GM18909 (cell line): ENCODE data around the gene F12.

Source experiments
- ATAC-seq: cut with Tn5 transposase; IDR thresholded peaks from one replicate; pipeline ENCODE4 v1.9.1; 2021; ENCODE audit warnings: mild to moderate bottlenecking; ENCODE audit not compliant: unreplicated experiment, poor library complexity

F12 gene

GRCh38 chr5:177372034-177372896, 37.1 kb downstream of the F12 start:
- no peak for ATAC-seq

- ATAC-seq: no peak
These were observed 38.0 kb downstream of the F12 start for GRCh38 chr5:177371120-177372033.

DNA sequence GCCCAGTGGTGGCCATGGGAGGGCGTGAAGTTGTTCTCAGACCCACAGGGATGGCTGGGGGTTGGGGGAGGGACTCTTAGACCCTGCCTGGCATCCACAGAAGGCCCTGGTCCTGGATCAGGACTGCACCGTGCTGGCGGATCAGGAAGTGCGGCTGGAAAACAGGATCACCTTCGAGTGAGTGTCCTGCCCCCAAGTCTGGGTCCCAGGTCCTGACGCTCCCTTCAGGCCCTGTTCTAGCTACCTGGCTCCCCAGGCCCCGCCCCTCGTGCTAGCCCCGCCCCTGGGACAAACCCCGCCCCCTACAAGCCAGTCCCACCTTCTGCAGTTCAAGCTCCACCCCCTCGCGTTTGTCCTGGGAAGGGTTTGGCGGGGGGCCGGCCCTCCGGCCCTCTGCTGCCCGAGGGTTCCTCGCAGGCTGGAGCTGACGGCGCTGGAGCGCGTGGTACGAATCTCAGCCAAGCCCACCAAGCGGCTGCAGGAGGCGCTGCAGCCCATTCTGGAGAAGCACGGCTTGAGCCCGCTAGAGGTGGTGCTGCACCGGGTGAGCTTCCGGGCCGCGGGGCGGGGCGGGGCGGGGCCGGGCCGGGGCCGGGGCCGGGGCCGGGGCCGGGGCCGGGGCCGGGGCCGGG, 38.8 kb downstream of the F12 start:
- no peak for ATAC-seq

- ATAC-seq: no peak
These were observed 39.5 kb downstream of the F12 start for GRCh38 chr5:177369645-177370440.

DNA sequence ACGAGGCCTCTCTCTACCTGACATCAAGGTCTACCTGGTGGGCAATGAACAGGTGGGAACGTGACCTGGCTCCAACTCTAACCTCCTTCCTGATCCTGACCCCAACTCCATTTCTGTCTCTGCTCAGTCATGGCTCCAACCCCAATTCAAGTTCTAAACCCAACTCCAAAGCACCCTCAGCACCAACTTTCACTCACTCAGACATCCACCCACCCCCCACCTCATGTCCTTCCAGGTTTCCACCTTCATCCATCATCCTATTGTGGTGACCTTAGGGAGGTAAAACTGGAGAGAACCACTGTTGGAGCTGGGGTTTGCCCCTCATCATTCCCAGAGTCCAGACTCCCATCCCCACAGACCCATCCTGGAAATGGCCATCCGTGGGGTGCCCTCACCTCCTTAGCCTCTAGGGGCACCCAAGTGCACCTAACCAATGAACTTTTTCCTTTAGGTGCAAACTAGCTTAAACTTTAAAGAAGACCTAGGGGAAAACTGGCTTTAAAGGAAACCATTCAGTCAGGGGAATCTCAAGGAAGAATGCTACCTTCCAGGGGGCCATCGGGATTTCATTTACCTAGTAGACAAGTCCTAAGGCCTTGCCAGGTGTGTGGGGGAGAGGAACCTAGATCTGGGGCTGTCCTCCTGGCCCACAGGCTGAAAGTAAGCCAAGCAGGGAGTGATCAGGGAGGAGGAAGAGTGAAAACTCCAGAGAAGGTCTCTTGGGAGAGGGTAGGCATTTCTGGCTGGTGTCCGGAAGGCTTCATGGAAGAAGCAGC, 40.3 kb downstream of the F12 start:
- no peak for ATAC-seq

DNA sequence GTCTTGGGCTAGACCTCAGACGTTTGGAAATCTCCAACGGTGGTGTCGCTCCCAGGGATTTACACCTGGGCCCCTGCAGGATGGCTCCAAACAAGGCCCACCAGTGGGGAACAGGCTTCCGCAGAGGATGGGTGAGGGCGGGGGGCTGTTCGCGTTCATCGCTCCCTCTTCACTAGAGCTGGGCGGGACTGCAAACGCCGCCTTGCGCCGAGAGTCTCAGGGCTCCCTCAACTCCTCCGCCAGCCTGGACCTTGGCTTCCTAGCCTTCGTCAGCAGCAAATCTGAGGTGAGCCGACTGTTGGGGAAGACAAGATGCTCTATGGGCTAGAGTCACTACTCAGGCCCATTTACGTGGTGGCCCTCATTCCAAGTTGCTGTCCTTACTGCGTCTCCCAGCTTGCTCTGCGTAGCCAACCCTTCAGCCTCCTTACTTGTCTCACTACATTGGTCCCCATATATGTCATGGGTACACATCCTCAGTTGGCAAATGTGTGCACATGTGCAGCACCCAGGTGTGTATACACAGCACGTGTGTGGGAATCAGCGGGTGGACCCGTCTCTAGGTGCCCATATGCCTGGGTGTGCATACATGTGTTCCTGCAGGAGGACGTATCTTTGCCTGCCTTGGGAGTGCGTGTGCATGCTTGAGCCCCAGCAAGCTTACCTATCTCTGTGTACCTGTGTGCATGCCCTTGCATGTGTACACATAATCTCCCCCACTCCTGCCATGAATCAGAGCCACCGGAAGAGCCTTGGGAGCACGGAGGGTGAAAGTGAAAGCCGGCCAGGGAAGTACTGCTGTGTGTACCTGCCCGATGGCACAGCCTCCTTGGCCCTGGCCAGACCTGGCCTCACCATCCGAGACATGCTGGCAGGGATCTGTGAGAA, 41.1 kb downstream of the F12 start:
- ATAC-seq: no peak

DNA sequence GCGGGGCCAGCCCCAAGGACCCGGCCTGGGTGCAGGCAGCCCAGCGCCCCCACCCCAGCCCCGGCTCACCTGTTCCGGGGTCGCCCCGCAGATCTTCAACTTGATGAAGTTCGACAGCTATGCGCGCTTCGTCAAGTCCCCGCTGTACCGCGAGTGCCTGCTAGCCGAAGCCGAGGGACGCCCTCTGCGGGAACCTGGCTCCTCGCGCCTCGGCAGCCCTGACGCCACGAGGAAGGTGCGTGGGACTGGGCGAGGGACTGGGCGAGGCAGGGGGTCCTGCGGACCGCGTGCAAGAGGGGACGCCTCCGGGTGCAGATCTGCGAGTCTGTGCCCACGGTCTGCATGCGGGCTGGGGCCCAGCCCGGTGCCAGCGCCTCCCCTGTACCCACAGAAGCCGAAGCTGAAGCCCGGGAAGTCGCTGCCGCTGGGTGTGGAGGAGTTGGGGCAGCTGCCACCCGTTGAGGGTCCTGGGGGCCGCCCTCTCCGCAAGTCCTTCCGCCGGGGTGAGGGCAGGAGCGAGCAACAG, 42.0 kb downstream of the F12 start:
- ATAC-seq: no peak

GRCh38 chr5:177366528-177367322, 42.6 kb downstream of the F12 start:
- ATAC-seq: no peak

GRCh38 chr5:177365845-177366527, 43.4 kb downstream of the F12 start:
- ATAC-seq: no peak

DNA sequence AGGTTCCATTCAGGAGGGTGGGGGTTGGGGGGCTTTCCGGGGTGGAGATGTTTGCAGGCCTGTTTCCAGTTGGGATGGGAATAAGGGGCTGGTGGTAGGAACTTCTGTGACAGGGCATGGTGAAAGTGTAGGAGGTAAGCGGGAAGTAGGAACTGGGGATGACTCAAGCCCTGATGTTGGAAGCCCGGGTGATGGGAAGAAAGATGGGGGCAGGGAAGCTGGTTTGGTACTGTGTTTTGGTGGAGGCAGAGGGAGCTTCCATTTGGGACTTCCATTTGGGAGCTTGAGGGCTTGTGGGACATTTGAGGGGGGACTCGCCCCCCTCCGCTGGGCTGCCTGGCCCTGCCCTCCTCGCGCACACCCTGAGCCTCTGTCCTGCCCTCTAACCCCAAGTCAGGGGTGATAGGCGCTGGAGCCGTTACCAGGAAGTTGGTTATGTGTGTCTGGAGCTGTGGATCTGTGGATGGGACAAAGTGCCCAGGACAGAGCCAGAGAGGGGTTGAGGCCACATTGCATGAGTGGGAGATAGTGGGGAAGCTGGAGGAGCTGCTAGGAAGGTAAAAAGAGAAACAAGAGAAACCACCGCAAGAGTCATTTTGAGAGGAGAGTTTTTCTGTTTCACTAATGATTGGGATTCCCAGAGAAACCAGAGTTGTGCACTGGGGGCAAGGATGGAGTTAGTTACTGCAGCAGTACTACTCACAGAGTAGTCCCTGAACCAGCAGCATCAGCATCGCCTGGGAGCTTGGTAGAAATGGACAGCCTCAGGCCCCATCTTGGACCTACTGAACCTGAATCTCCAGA, 45.0 kb downstream of the F12 start:
- no peak for ATAC-seq

GRCh38 chr5:177363565-177363964, 45.8 kb downstream of the F12 start:
- no peak for ATAC-seq

DNA sequence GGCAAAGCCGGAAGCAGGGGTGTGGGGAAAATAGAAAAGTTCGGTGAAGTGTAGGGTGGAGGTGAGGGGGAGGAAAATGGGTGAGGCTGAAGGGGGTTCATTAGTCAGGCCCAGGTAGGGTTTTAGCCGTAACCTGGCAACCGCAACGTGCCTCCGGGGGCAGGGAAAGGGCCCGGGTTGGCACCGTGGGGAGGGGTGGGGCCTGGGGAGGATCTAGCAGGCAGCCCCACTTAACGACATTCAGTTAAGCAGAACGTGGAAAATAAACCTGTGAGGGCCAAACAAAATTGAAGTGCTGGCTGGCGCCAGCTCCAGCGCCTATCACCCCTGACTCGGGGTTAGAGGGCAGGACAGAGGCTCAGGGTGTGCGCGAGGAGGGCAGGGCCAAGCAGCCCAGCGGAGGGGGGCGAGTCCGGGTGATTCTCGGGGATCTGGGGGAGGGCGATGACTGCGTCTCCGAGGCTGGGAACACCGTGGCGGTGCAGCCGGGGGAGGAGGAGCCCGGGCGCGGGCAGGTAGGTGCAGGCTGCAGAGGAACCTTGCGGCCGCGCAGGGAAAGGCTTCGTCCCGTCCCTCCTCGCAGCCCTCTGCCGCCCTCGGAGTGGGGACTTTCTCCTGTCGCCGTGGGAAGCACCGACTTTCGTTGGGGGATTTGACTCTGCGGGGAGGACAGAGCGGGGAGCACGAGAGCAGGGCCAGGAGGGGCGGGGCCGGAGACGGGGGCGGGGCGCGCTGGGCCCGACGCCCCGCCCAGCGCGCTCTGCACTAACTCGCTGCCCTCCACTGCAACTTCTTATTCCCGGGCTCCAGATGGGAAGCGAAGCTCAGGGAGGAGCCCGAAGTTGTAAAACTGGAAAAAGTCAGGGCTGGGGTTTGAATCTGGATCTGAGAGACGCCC, 46.5 kb downstream of the F12 start:
- ATAC-seq: peak; percentile 36

DNA sequence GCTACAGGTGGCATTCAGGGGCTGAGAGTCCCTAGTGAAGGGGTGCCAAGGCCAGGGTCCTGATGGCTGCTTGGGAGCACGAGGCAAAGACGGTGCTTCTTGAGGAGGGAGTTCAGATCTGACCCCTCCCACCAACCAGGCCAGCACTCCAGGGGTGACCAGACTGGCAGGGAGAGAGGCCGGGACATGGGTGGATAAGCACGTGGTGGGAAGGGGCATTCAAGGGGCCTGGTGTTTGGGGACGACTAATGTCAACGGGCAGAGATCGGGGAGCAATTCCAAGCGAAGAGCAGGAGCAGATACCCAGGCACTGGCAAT, 47.1 kb downstream of the F12 start:
- no peak for ATAC-seq

GRCh38 chr5:177361418-177362291, 47.7 kb downstream of the F12 start:
- ATAC-seq: no peak
